K562 (cell line): ENCODE data around the gene TSPAN11. TPM values are rescaled to one million over a fixed set of nuclear protein-coding genes. Genes with fewer than 3 reads are reported as not detected.

Experiments used
- ATAC-seq: fragments of 200-7000 bp; cut with Tn5 transposase; 3 replicates; pipeline ENCODE4 v1.9.1; 2020; ENCODE audit warnings: moderate library complexity
- BruUV-seq: library from RNA; stranded (reverse); fragments of 400-500 nt; replicated peaks from 2 replicates; lab custom pipeline; 2021; lab: Mats Ljungman, UMichigan
- CTCF ChIA-PET: fragments of 300-600 bp; formaldehyde crosslinking; extraction: SDS; loops from one replicate; lab custom pipeline; 2021; ENCODE audit warnings: low intra/inter-chr PET ratio; lab: Yijun Ruan, JAX
- POLR2A ChIA-PET: fragments of 300-600, 350-650 bp; sonication (Branson Sonifier 250); formaldehyde crosslinking; extraction: SDS; loops from one replicate; lab custom pipeline; 2021; ENCODE audit warnings: antibody characterized with exemption, inconsistent platforms; lab: Yijun Ruan, JAX
- DNase-seq, 4 experiments: peaks; one replicate each; pipeline versions ENCODE4 v3.0.0 to v3.0.0-alpha.2; 2011 to 2018; ENCODE audit warnings: low spot score in 3 of 4, mixed read lengths in 3 of 4; ENCODE audit errors: extremely low read depth in 1 of 4
- FAIRE-seq: peaks from 2 replicates; lab custom pipeline; 2011; peaks lifted over from hg19 to GRCh38; lab: Jason Lieb, UNC
- H2AFZ ChIP-seq: 2 replicates; pipeline ENCODE4 v1.6.0; 2011; ENCODE audit warnings: low read depth, low read length, control low read depth, inconsistent platforms
- H3K27ac ChIP-seq: fragments of 200-600 bp; 3 replicates; pipeline ENCODE4 v1.8.0; 2011; ENCODE audit warnings: low read depth, mild to moderate bottlenecking, control low read depth, inconsistent platforms, low read length, moderate library complexity, mixed read lengths; ENCODE audit errors: extremely low read depth
- H3K27me3 ChIP-seq, 2 experiments: fragments of 300-600 bp in 1 of 2; 2 replicates in 1 of 2; 3 replicates in 1 of 2; pipeline versions ENCODE4 v1.6.0 to v1.8.0; 2011; ENCODE audit warnings: inconsistent platforms in 2 of 2, low read length in 2 of 2, mild to moderate bottlenecking in 1 of 2, mixed read lengths in 1 of 2, moderate library complexity in 1 of 2; ENCODE audit not compliant: control insufficient read depth in 2 of 2, insufficient read depth in 2 of 2
- H3K36me3 ChIP-seq: fragments of 300-600 bp; 3 replicates; pipeline ENCODE4 v1.8.0; 2011; ENCODE audit warnings: mild to moderate bottlenecking, low read length, inconsistent platforms; ENCODE audit not compliant: control insufficient read depth, insufficient read depth
- H3K4me1 ChIP-seq, 2 experiments: fragments of 200-600 bp in 1 of 2; replicated peaks in 1 of 2; 2 replicates in 1 of 2; 3 replicates in 1 of 2; pipeline versions ENCODE4 v1.5.1 to v1.8.0; 2011; ENCODE audit warnings: inconsistent platforms in 2 of 2, low read length in 2 of 2, mild to moderate bottlenecking in 1 of 2, mixed read lengths in 1 of 2, moderate library complexity in 1 of 2; ENCODE audit not compliant: control insufficient read depth in 2 of 2, insufficient read depth in 2 of 2
- H3K4me2 ChIP-seq: 2 replicates; pipeline ENCODE4 v1.6.1; 2011; ENCODE audit warnings: low read length, control low read depth, inconsistent platforms, mixed read lengths; ENCODE audit not compliant: insufficient read depth
- H3K4me3 ChIP-seq: fragments of 200-600 bp; sonication (generic), shearing (Covaris generic); 2 replicates; pipeline ENCODE4 v1.5.1; 2016; ENCODE audit warnings: control low read depth, inconsistent platforms
- H3K79me2 ChIP-seq: fragments of 200-600 bp; 3 replicates; pipeline ENCODE4 v1.8.0; 2011; ENCODE audit warnings: low read length, inconsistent platforms; ENCODE audit not compliant: control insufficient read depth, insufficient read depth
- H3K9ac ChIP-seq, 2 experiments: 2 replicates each; pipeline versions ENCODE4 v1.6.0 to v1.6.1; 2011; ENCODE audit warnings: low read depth in 2 of 2, low read length in 2 of 2, control low read depth in 1 of 2, inconsistent platforms in 1 of 2, mild to moderate bottlenecking in 1 of 2, mixed read lengths in 1 of 2; ENCODE audit not compliant: insufficient read depth in 1 of 2
- H3K9me1 ChIP-seq: one replicate; pipeline ENCODE4 v1.6.0; 2011; ENCODE audit warnings: inconsistent platforms, mild to moderate bottlenecking, low read length, moderate library complexity; ENCODE audit not compliant: control insufficient read depth, insufficient read depth
- H3K9me3 ChIP-seq: replicated peaks from 2 replicates; pipeline ENCODE4 v1.5.1; 2011; ENCODE audit warnings: low read depth, low read length, inconsistent platforms; ENCODE audit not compliant: control insufficient read depth, insufficient read depth
- H4K20me1 ChIP-seq: replicated peaks from 2 replicates; pipeline ENCODE4 v1.6.1; 2011; ENCODE audit warnings: low read length, inconsistent platforms, mixed read lengths; ENCODE audit not compliant: control insufficient read depth, insufficient read depth
- COPS2 ChIP-seq: fragments of 450-650 bp; conservative IDR thresholded peaks from 2 replicates; pipeline ENCODE4 v1.6.1; 2016; ENCODE audit warnings: mild to moderate bottlenecking, moderate library complexity
- KLF13 ChIP-seq: fragments of 450-650 bp; IDR thresholded peaks from 2 replicates; pipeline ENCODE4 v1.6.1; 2016; ENCODE audit warnings: missing genetic modification characterization, low read depth, mild to moderate bottlenecking, missing compliant biosample characterization, moderate library complexity, borderline replicate concordance
- PHB ChIP-seq: fragments of 250-450 bp; sonication (Bioruptor Pico); IDR thresholded peaks from 2 replicates; pipeline ENCODE4 v1.5.0; 2021
- RBM22 ChIP-seq: fragments of 200-400 bp; formaldehyde crosslinking; IDR thresholded peaks from 2 replicates; pipeline ENCODE4 v1.6.1; 2018; ENCODE audit warnings: low read length, low read depth; ENCODE audit not compliant: poor library complexity, severe bottlenecking
- STAT5B ChIP-seq: fragments of 250-450 bp; sonication (Bioruptor Pico); IDR thresholded peaks from 2 replicates; pipeline ENCODE4 v1.8.0; 2021; ENCODE audit warnings: mild to moderate bottlenecking, inconsistent platforms
- ZBTB40 ChIP-seq, 2 experiments: fragments of 450-650 bp in 1 of 2; sonication (generic) in 1 of 2; formaldehyde crosslinking in 1 of 2; IDR thresholded peaks; 2 replicates each; pipeline versions ENCODE4 v1.7.1 to v1.9.0; 2016 to 2022; ENCODE audit warnings: inconsistent platforms in 1 of 2, mild to moderate bottlenecking in 1 of 2, missing genetic modification reagents in 1 of 2
- ZNF224 ChIP-seq: sonication (generic); formaldehyde crosslinking; IDR thresholded peaks from 2 replicates; pipeline ENCODE4 v1.8.0; 2022; ENCODE audit warnings: mild to moderate bottlenecking, missing genetic modification reagents
- ZNF551 ChIP-seq: fragments of 250-450 bp; sonication (Bioruptor Pico); IDR thresholded peaks from 2 replicates; pipeline ENCODE4 v1.5.0; 2021; ENCODE audit warnings: mild to moderate bottlenecking, moderate library complexity
- ZNF77 ChIP-seq: fragments of 250-450 bp; sonication (Bioruptor Pico); IDR thresholded peaks from 2 replicates; pipeline ENCODE4 v1.5.0; 2020
- WGBS: fragments of 100-300 bp; shearing (Covaris generic); methylation state at CpG from one replicate; pipeline ENCODE4 v1.1.6; 2016; ENCODE audit warnings: low coverage, mixed read lengths; ENCODE audit not compliant: insufficient coverage; ENCODE audit errors: missing lambda C conversion rate; 5-methylcytosine and 5-hydroxymethylcytosine counted together
- in situ Hi-C: fragments of 300-500 bp; cut with MboI; formaldehyde crosslinking; loops from 4 replicates; pipeline ENCODE4 v1.15.0; 2018; ENCODE audit warnings: inconsistent platforms, mixed read lengths
- intact Hi-C: fragments of 100-400 bp; cut with micrococcal nuclease; formaldehyde crosslinking; loops from 2 replicates; pipeline ENCODE4 v1.14.2; 2022
- polyA plus RNA-seq, 8 experiments: library from polyadenylated mRNA; depleted of rRNA in 4 of 8; stranded (reverse) in 5 of 8; unstranded in 3 of 8; fragments of >200 nt; fragmentation: Nextera tagmentation in 2 of 8; fragmentation: Illumina TruSeq in 1 of 8; extraction: Ambion mirVana in 2 of 8; extraction: Trizol in 1 of 8; gene quantifications; 2 replicates each; pipeline versions ENCODE4 v1.2.1 to v1.2.3, GENCODE V29; 2011 to 2014; ENCODE audit warnings: inconsistent platforms in 1 of 8, missing spikeins in 1 of 8
- total RNA-seq, 7 experiments: library from RNA; depleted of rRNA in 6 of 7; stranded (reverse); fragments of >200 nt in 6 of 7; fragmentation: Illumina TruSeq in 2 of 7; extraction: Trizol in 2 of 7; gene quantifications; 2 replicates each; pipeline versions ENCODE4 v1.2.1 to v1.2.3, GENCODE V29; 2011 to 2021; ENCODE audit warnings: low replicate concordance in 1 of 7
- TF ChIP-seq, protein P1 (sequence below): fragments of 250-450 bp; sonication (Bioruptor Pico); IDR thresholded peaks from 2 replicates; pipeline ENCODE4 v1.5.1; 2021; ENCODE audit warnings: mild to moderate bottlenecking
- TF ChIP-seq, protein P2 (sequence below): fragments of 450-650 bp; IDR thresholded peaks from 2 replicates; pipeline ENCODE4 v1.7.0; 2016; ENCODE audit warnings: borderline replicate concordance

Gene TSPAN11
- total and polyA plus RNA-seq, 9 of the 15 experiments (the other 6 are each of a cell fraction or from before 2014, with no cell fraction given) = not detected

DNA sequence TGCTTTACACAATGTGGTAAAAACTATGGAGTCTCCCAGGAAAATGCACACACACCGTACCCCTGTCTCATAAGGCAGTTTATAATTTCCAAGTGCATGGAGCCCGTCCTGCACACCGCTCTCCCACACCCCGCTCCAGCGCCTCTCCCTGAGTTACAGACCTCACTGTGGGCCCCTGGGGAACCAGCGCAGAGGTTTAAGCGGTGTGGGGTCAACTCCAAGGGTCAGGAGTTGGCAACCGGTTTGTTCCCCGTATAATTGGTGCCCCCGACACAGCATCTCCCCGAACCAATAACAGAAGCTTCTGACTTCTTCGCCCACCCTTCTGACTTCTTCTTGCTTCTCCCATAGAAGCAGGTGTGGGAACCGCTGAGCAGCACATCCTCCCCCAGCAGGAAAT, 88.7 kb downstream of the TSPAN11 start:
- H3K36me3 ChIP-seq = no peaks in the 10 kb centered on the region
- BruUV-seq = no TSS peak
- in situ Hi-C loops = no loop called here
- H3K79me2 ChIP-seq = no peaks in the 10 kb centered on the region
- H3K4me2 ChIP-seq = no peak overlapping the region
- DNase-seq (no peak), ATAC-seq (no peak), FAIRE-seq (no peak)
- no peak overlapping the region for H3K27ac ChIP-seq
- no peak overlapping the region for H3K9ac ChIP-seq
- no peaks in the 10 kb centered on the region; a peak in 1 of 5 replicates for H3K4me1 ChIP-seq
- 2% methylated on average over 13 of the region's 13 CpGs for WGBS
- no peaks in the 10 kb centered on the region for H3K9me1 ChIP-seq
- H4K20me1 ChIP-seq = no peaks in the 10 kb centered on the region
- POLR2A ChIA-PET = no interaction called here
- H3K4me3 ChIP-seq = no peak overlapping the region
- CTCF ChIA-PET = no interaction called here
- peaks cover 8 to 42% of the 10 kb centered on the region in 2 experiments for H3K27me3 ChIP-seq
- no peak overlapping the region for H2AFZ ChIP-seq
- H3K9me3 ChIP-seq = no peaks in the 10 kb centered on the region
- intact Hi-C loops = no loop called here
- TF ChIP-seq, protein P1, sequence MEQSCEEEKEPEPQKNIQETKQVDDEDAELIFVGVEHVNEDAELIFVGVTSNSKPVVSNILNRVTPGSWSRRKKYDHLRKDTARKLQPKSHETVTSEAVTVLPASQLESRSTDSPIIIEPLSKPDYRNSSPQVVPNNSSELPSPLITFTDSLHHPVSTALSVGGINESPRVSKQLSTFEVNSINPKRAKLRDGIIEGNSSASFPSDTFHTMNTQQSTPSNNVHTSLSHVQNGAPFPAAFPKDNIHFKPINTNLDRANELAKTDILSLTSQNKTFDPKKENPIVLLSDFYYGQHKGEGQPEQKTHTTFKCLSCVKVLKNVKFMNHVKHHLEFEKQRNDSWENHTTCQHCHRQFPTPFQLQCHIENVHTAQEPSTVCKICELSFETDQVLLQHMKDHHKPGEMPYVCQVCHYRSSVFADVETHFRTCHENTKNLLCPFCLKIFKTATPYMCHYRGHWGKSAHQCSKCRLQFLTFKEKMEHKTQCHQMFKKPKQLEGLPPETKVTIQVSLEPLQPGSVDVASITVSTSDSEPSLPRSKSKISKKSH = no peak
- TF ChIP-seq ZBTB40 (IDR thresholded peaks at IDR 0.05) (no peak), ZBTB40 (CRISPR knock-in tag; IDR thresholded peaks at IDR 0.05) (no peak), ZNF224 (CRISPR knock-in tag) (no peak), KLF13 (no peak), STAT5B (CRISPR knock-in tag) (no peak), ZNF77 (CRISPR knock-in tag) (no peak), ZNF551 (no peak), PHB (CRISPR knock-in tag) (no peak), RBM22 (no peak), COPS2 (no peak)
- TF ChIP-seq, protein P2, sequence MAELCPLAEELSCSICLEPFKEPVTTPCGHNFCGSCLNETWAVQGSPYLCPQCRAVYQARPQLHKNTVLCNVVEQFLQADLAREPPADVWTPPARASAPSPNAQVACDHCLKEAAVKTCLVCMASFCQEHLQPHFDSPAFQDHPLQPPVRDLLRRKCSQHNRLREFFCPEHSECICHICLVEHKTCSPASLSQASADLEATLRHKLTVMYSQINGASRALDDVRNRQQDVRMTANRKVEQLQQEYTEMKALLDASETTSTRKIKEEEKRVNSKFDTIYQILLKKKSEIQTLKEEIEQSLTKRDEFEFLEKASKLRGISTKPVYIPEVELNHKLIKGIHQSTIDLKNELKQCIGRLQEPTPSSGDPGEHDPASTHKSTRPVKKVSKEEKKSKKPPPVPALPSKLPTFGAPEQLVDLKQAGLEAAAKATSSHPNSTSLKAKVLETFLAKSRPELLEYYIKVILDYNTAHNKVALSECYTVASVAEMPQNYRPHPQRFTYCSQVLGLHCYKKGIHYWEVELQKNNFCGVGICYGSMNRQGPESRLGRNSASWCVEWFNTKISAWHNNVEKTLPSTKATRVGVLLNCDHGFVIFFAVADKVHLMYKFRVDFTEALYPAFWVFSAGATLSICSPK = no peak
